ENCODE results near the gene NR1H3.

DNA sequence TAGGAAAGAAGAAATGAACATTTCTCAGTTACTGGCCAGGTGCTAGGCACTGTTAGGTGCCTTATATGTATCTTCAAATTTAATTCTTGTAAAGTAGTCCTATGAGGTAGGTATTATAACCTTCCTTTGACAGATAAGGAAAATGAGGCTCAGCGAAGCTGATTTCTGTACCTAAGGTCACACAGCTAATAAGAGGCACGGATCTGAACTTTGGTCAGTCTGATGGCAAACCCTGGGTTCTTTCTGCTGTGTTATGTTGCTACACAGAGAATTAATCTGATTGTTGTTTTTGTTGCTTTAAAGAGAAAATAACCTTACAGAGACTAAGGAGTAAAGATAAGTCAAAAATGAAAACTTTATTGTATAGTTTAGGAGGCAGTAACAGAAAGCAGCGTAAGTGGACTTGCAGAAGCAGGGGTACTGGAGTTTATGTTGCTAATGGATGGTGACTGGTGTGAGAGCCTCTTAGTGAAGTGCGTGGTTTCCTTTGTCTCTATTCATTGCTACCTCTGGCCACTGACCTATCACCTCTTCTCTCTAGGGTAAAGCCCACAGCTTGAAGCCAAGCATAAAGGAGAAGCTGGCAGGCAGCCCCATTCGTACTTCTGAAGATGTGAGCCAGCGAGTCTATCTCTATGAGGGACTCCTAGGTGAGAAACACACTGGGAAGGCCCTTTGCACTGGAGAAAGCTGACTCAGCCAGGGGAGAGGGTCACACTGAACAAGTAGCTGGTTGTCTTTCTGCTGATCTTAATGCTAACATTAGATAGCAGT lies 50.4 kb downstream of the NR1H3 start:
- TF ChIP-seq, protein P1, sequence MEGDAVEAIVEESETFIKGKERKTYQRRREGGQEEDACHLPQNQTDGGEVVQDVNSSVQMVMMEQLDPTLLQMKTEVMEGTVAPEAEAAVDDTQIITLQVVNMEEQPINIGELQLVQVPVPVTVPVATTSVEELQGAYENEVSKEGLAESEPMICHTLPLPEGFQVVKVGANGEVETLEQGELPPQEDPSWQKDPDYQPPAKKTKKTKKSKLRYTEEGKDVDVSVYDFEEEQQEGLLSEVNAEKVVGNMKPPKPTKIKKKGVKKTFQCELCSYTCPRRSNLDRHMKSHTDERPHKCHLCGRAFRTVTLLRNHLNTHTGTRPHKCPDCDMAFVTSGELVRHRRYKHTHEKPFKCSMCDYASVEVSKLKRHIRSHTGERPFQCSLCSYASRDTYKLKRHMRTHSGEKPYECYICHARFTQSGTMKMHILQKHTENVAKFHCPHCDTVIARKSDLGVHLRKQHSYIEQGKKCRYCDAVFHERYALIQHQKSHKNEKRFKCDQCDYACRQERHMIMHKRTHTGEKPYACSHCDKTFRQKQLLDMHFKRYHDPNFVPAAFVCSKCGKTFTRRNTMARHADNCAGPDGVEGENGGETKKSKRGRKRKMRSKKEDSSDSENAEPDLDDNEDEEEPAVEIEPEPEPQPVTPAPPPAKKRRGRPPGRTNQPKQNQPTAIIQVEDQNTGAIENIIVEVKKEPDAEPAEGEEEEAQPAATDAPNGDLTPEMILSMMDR (IDR thresholded peaks at IDR 0.05): no peak
- no peak for TF ChIP-seq POLR2A (IDR thresholded peaks at IDR 0.05)
